HL-60/S4 (cell line): ENCODE data around the gene COMMD4.
"Not testable (repeated sequence)": the region's sequence is repeated elsewhere in the genome, so short reads cannot be mapped to it uniquely, and the experiment has no call there.

ENCODE experiments used
- in situ Hi-C: fragments of 300-500 bp; cut with MboI; formaldehyde crosslinking; loops from 2 replicates; pipeline ENCODE4 v1.14.3; 2022; ENCODE audit warnings: low sequenced_read_pairs

Gene COMMD4

GRCh38 chr15:75368689-75369239 is 32.9 kb downstream of the COMMD4 start:
- in situ Hi-C loops, result no loop called here

- in situ Hi-C loops, result no loop called here
Measured at GRCh38 chr15:75369897-75370581, 34.2 kb downstream of the COMMD4 start.

GRCh38 chr15:75371486-75371885 is 35.6 kb downstream of the COMMD4 start:
- in situ Hi-C loops, result no loop called here

- in situ Hi-C loops, result no loop called here
Measured at GRCh38 chr15:75371901-75372688, 36.2 kb downstream of the COMMD4 start.

GRCh38 chr15:75380773-75381172 is 44.9 kb downstream of the COMMD4 start:
- in situ Hi-C loops, result no loop called here

GRCh38 chr15:75383986-75384385 is 48.1 kb downstream of the COMMD4 start:
- in situ Hi-C loops, result not testable (repeated sequence)
